ENCODE measurements around the gene OPCML. TPM values are rescaled to one million over a fixed set of nuclear protein-coding genes. Genes with fewer than 3 reads are reported as not detected.

OPCML gene
- total RNA-seq, 1 donor from 2014 or later, result 0.12 TPM

- Histone ChIP-seq H3K36me3 (no peaks in the 10 kb centered on the region), H3K4me1 (no peaks in the 10 kb centered on the region), H3K9me3 (no peaks in the 10 kb centered on the region), H3K27me3 (ENCODE audit: low read depth) (no peaks in the 10 kb centered on the region), H3K27ac (no peak overlapping the region), H3K4me3 (no peak overlapping the region)
- intact Hi-C loops (cut with DNase I), result no loop called here
- no peak for TF ChIP-seq CTCF (IDR thresholded peaks at IDR 0.05)
- ATAC-seq (no peak), DNase-seq (no peak)
These were observed 1012.1 kb downstream of the OPCML start for GRCh38 chr11:132520199-132520598.

GRCh38 chr11:132519241-132519815, 1013.0 kb downstream of the OPCML start:
- no peaks in the 10 kb centered on the region for H3K36me3 ChIP-seq
- intact Hi-C loops (cut with DNase I), result no loop called here
- no peaks in the 10 kb centered on the region for H3K27me3 ChIP-seq (ENCODE audit: low read depth)
- ATAC-seq (no peak), DNase-seq (no peak)
- H3K27ac ChIP-seq, result no peak overlapping the region
- no peaks in the 10 kb centered on the region for H3K4me1 ChIP-seq
- TF ChIP-seq CTCF (IDR thresholded peaks at IDR 0.05), result no peak
- H3K9me3 ChIP-seq, result no peaks in the 10 kb centered on the region
- no peak overlapping the region for H3K4me3 ChIP-seq

GRCh38 chr11:132504501-132505041, 1027.7 kb downstream of the OPCML start:
- H3K36me3 ChIP-seq, result no peaks in the 10 kb centered on the region
- no peak overlapping the region for H3K4me3 ChIP-seq
- no peak overlapping the region for H3K27ac ChIP-seq
- H3K4me1 ChIP-seq, result no peaks in the 10 kb centered on the region
- no peaks in the 10 kb centered on the region for H3K9me3 ChIP-seq
- no peak for DNase-seq
- no peaks in the 10 kb centered on the region for H3K27me3 ChIP-seq (ENCODE audit: low read depth)
- ATAC-seq, result no peak
- intact Hi-C loops (cut with DNase I), result no loop called here
- TF ChIP-seq CTCF (IDR thresholded peaks at IDR 0.05), result no peak

- intact Hi-C loops (cut with DNase I), result no loop called here
- Histone ChIP-seq H3K27me3 (ENCODE audit: low read depth) (no peaks in the 10 kb centered on the region), H3K4me1 (no peaks in the 10 kb centered on the region), H3K9me3 (no peaks in the 10 kb centered on the region), H3K36me3 (no peaks in the 10 kb centered on the region), H3K4me3 (no peak overlapping the region), H3K27ac (no peak overlapping the region)
- TF ChIP-seq CTCF (IDR thresholded peaks at IDR 0.05), result no peak
- ATAC-seq (no peak), DNase-seq (no peak)
These were observed 1030.9 kb downstream of the OPCML start for GRCh38 chr11:132501356-132501755.

GRCh38 chr11:132499661-132500060, 1032.6 kb downstream of the OPCML start:
- Histone ChIP-seq H3K27me3 (ENCODE audit: low read depth) (no peaks in the 10 kb centered on the region), H3K4me1 (no peaks in the 10 kb centered on the region), H3K9me3 (no peaks in the 10 kb centered on the region), H3K36me3 (no peaks in the 10 kb centered on the region), H3K4me3 (no peak overlapping the region), H3K27ac (no peak overlapping the region)
- intact Hi-C loops (cut with DNase I), result no loop called here
- no peak for TF ChIP-seq CTCF (IDR thresholded peaks at IDR 0.05)
- DNase-seq, result no peak
- no peak for ATAC-seq

Measured in lower lobe of right lung (tissue), 2 donors.